Urothelium cell line (cell line): ENCODE results near the gene RPAP2.
"Not testable (repeated sequence)": the region's sequence is repeated elsewhere in the genome, so short reads cannot be mapped to it uniquely, and the experiment has no call there.

Experiments used
- DNase-seq: peaks from one replicate; pipeline ENCODE4 v3.0.0; 2011; ENCODE audit warnings: low spot score, mixed read lengths
- FAIRE-seq: peaks from 2 replicates; lab custom pipeline; 2011; peaks lifted over from hg19 to GRCh38; lab: Jason Lieb, UNC

RPAP2 gene

GRCh38 chr1:92323473-92324453 is 24.9 kb downstream of the RPAP2 start:
- DNase-seq = no peak
- FAIRE-seq = no peak

GRCh38 chr1:92324784-92325183 is 25.9 kb downstream of the RPAP2 start:
- DNase-seq (no peak), FAIRE-seq (no peak)

- FAIRE-seq = no peak
- DNase-seq = no peak
Measured at GRCh38 chr1:92326681-92327080, 27.8 kb downstream of the RPAP2 start.

- no peak for FAIRE-seq
- no peak for DNase-seq
Measured at GRCh38 chr1:92327794-92328193, 28.9 kb downstream of the RPAP2 start.

- DNase-seq = no peak
Measured at GRCh38 chr1:92329347-92330129, 30.7 kb downstream of the RPAP2 start.

GRCh38 chr1:92333668-92334067 is 34.8 kb downstream of the RPAP2 start:
- DNase-seq (no peak), FAIRE-seq (no peak)

More at GRCh38 chr1:92329347-92330129, 30.7 kb downstream of the RPAP2 start:
- FAIRE-seq = no peak

GRCh38 chr1:92340154-92340553 is 41.3 kb downstream of the RPAP2 start:
- DNase-seq (no peak), FAIRE-seq (no peak)

GRCh38 chr1:92342401-92342800 is 43.5 kb downstream of the RPAP2 start:
- DNase-seq = no peak
- FAIRE-seq = no peak

GRCh38 chr1:92343061-92343460 is 44.2 kb downstream of the RPAP2 start:
- FAIRE-seq = no peak
- no peak for DNase-seq

- FAIRE-seq (no peak), DNase-seq (no peak)
Measured at GRCh38 chr1:92346866-92347640, 48.2 kb downstream of the RPAP2 start.

- no peak for FAIRE-seq
- no peak for DNase-seq
Measured at GRCh38 chr1:92352856-92353255, 54.0 kb downstream of the RPAP2 start.

GRCh38 chr1:92354259-92354658 is 55.4 kb downstream of the RPAP2 start:
- no peak for FAIRE-seq

GRCh38 chr1:92356956-92357355 is 58.1 kb downstream of the RPAP2 start:
- FAIRE-seq = no peak
- no peak for DNase-seq

More at GRCh38 chr1:92354259-92354658, 55.4 kb downstream of the RPAP2 start:
- DNase-seq = no peak

GRCh38 chr1:92359382-92359781 is 60.5 kb downstream of the RPAP2 start:
- not testable (repeated sequence) for FAIRE-seq

GRCh38 chr1:92359986-92360385 is 61.1 kb downstream of the RPAP2 start:
- no peak for FAIRE-seq
- no peak for DNase-seq

More at GRCh38 chr1:92359382-92359781, 60.5 kb downstream of the RPAP2 start:
- not testable (repeated sequence) for DNase-seq

- FAIRE-seq = no peak
Measured at GRCh38 chr1:92362970-92363369, 64.1 kb downstream of the RPAP2 start.

GRCh38 chr1:92363401-92363800 is 64.5 kb downstream of the RPAP2 start:
- DNase-seq (no peak), FAIRE-seq (no peak)

More at GRCh38 chr1:92362970-92363369, 64.1 kb downstream of the RPAP2 start:
- DNase-seq = no peak

- no peak for DNase-seq
- no peak for FAIRE-seq
Measured at GRCh38 chr1:92365378-92366039, 66.7 kb downstream of the RPAP2 start.

GRCh38 chr1:92366040-92366395 is 67.2 kb downstream of the RPAP2 start:
- no peak for FAIRE-seq
- DNase-seq = no peak

- FAIRE-seq = no peak
- DNase-seq = no peak
Measured at GRCh38 chr1:92367496-92367895, 68.6 kb downstream of the RPAP2 start.
